ENCODE measurements around the gene ZC3H11A.

ZC3H11A gene

DNA sequence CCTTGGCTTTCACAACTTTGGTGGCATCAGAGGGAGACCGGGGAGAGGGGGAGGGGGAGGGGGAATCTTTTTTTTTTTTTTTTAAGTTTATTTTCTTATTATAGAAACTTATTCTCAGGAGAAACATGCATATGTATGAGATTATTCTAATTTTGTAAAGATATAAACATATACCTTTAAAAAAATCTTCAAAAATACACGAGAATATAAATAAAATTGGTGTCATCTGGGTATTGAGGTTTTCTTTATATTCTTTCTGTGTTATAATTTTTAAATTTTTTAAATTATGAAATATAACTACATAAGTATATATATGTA, 47.1 kb downstream of the ZC3H11A start:
- no peak for DNase-seq (ENCODE audit: low read depth)

DNA sequence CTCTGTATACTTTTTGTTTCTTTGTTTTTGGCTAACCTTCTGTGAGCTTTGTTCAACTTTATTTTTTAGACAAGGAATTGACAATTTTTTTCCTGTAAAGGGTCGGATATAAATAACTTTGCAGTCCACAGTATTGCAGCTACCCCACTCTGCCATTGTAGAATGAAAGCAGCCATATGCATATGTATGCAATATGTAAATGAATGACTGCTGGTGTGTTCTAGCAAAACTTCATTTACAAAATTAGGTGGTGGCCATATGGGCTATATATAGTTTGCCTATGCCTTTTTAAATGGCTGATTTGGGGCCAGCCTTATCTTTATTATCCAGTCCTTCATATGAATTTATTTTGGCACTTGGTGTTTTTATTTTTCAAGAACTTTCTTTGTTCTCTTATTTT, 48.0 kb downstream of the ZC3H11A start:
- DNase-seq (ENCODE audit: low read depth), result no peak

All from T-helper 22 cell (primary cell).